Retinal pigment epithelial cell (primary cell): Measurements from ENCODE around the gene PSENEN.
A peak's percentile ranks its signal among the peaks of the same experiment; 100 is the strongest.

Experiments used
- DNase-seq: peaks from one replicate; pipeline ENCODE4 v3.0.0-alpha.2; 2010; ENCODE audit warnings: low read depth
- H3K4me3 ChIP-seq: 2 replicates; pipeline ENCODE4 v1.5.1; 2011; ENCODE audit warnings: mild to moderate bottlenecking, low read length, control low read depth, moderate library complexity
- TF ChIP-seq, protein P1 (sequence below): conservative IDR thresholded peaks from 2 replicates; pipeline ENCODE4 v1.5.1; 2011; ENCODE audit warnings: low read depth, low read length, control low read depth, inconsistent platforms

Gene PSENEN

GRCh38 chr19:35715355-35715809 lies 30.1 kb upstream of the PSENEN start:
- no peak overlapping the region for H3K4me3 ChIP-seq
- no peak for DNase-seq
- TF ChIP-seq, protein P1, sequence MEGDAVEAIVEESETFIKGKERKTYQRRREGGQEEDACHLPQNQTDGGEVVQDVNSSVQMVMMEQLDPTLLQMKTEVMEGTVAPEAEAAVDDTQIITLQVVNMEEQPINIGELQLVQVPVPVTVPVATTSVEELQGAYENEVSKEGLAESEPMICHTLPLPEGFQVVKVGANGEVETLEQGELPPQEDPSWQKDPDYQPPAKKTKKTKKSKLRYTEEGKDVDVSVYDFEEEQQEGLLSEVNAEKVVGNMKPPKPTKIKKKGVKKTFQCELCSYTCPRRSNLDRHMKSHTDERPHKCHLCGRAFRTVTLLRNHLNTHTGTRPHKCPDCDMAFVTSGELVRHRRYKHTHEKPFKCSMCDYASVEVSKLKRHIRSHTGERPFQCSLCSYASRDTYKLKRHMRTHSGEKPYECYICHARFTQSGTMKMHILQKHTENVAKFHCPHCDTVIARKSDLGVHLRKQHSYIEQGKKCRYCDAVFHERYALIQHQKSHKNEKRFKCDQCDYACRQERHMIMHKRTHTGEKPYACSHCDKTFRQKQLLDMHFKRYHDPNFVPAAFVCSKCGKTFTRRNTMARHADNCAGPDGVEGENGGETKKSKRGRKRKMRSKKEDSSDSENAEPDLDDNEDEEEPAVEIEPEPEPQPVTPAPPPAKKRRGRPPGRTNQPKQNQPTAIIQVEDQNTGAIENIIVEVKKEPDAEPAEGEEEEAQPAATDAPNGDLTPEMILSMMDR: no peak

DNA sequence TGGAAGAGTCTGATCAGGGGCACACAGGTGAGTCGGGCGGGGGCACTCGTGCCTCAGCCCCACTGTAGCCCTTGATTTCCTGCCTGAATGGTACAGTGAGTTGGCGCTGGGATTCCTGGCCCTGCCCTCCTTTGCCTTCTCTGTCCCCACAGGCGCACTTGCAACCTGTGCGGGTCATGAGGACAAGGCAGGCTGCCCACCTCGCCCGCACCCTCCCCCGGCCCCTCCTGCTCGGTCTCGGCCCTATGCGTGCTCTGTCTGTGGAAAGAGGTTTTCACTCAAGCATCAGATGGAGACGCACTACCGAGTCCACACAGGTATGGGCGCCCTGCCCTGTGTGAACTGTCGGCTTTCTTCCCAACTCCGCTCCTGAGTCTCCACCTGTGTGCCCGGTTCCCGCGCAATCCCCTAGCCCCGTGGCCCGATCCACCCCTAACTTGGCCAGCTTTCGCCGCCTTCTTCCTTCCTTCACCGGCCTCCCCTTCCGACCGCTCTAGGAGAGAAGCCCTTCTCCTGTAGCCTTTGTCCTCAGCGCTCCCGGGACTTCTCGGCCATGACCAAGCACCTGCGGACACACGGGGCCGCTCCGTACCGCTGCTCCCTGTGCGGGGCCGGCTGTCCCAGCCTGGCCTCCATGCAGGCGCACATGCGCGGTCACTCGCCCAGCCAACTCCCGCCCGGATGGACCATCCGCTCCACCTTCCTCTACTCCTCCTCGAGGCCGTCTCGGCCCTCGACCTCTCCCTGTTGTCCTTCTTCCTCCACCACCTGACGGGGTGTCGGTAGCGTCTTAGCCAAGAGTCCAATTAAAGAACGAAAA lies 29.3 kb upstream of the PSENEN start:
- H3K4me3 ChIP-seq: peak overlapping the region; percentile 77
- no peak for DNase-seq
- TF ChIP-seq, protein P1: no peak

- TF ChIP-seq, protein P1: peak; percentile 81
- DNase-seq: peak; percentile 83
- H3K4me3 ChIP-seq: peak overlapping the region; percentile 77
These were observed 28.4 kb upstream of the PSENEN start for GRCh38 chr19:35716801-35717664.

GRCh38 chr19:35717665-35718344 lies 27.6 kb upstream of the PSENEN start, which contains the start of gene KMT2B:
TSS of gene KMT2B (plus strand) at chr19:35718003. CDS start at chr19:35718019, 16 bp downstream.
- peak within 1 kb of the TSS; percentile 81 for H3K4me3 ChIP-seq
- no peak for DNase-seq
- TF ChIP-seq, protein P1: no peak

- TF ChIP-seq, protein P1: no peak
- no peak for DNase-seq
- peak overlapping the region; percentile 81 for H3K4me3 ChIP-seq
These were observed 27.0 kb upstream of the PSENEN start for GRCh38 chr19:35718345-35719041.

DNA sequence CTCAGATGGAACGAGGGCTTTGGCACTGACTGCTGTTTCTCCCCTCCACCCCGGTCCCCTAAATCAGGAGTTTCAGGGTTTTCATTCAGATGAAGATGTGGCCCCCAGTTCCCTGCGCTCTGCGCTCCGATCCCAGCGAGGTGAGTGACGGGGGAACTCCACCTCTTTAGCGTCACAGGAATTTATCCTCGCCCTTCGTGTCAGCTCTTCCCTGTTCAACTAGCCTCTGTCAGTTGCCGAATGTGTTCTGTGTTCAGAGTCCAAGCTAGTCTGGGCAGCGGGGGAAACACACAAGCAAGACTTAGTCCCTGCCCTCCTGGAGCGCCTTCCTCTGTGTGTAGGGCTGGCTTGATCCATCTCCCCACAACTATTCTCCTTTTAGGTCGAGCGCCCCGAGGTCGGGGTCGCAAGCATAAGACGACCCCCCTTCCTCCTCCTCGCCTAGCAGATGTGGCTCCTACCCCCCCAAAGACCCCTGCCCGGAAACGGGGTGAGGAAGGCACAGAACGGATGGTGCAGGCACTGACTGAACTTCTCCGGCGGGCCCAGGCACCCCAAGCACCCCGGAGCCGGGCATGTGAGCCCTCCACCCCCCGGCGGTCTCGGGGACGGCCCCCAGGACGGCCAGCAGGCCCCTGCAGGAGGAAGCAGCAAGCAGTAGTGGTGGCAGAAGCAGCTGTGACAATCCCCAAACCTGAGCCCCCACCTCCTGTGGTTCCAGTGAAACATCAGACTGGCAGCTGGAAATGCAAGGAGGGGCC lies 25.9 kb upstream of the PSENEN start:
- peak overlapping the region; percentile 81 for H3K4me3 ChIP-seq
- TF ChIP-seq, protein P1: no peak
- no peak for DNase-seq
